ENCODE data around the gene LTBP1.

- TF ChIP-seq CTCF (IDR thresholded peaks at IDR 0.05) (no peak), POLR2AphosphoS5 (IDR thresholded peaks at IDR 0.05; ENCODE audit: low read depth, low read length) (no peak), TCF7L2 (IDR thresholded peaks at IDR 0.05; ENCODE audit: low read depth, low read length) (no peak)
These were observed 65.2 kb downstream of the LTBP1 start for GRCh38 chr2:33011941-33012340.

Measured in Panc1 (cell line).